K562 (cell line): Measurements from ENCODE around the gene TMEM72.

ENCODE experiments used
- CTBP1 ChIP-seq: fragments of 450-650 bp; IDR thresholded peaks from 2 replicates; pipeline ENCODE4 v1.6.1; 2016; ENCODE audit warnings: borderline replicate concordance
- FOXM1 ChIP-seq, 2 experiments: fragments of 450-650 bp in 1 of 2; sonication (generic) in 1 of 2; formaldehyde crosslinking in 1 of 2; IDR thresholded peaks; 2 replicates each; pipeline versions ENCODE4 v1.6.1 to v1.9.0; 2017 to 2022; ENCODE audit warnings: low read depth in 2 of 2, mild to moderate bottlenecking in 2 of 2, missing genetic modification reagents in 1 of 2, moderate library complexity in 1 of 2

DNA sequence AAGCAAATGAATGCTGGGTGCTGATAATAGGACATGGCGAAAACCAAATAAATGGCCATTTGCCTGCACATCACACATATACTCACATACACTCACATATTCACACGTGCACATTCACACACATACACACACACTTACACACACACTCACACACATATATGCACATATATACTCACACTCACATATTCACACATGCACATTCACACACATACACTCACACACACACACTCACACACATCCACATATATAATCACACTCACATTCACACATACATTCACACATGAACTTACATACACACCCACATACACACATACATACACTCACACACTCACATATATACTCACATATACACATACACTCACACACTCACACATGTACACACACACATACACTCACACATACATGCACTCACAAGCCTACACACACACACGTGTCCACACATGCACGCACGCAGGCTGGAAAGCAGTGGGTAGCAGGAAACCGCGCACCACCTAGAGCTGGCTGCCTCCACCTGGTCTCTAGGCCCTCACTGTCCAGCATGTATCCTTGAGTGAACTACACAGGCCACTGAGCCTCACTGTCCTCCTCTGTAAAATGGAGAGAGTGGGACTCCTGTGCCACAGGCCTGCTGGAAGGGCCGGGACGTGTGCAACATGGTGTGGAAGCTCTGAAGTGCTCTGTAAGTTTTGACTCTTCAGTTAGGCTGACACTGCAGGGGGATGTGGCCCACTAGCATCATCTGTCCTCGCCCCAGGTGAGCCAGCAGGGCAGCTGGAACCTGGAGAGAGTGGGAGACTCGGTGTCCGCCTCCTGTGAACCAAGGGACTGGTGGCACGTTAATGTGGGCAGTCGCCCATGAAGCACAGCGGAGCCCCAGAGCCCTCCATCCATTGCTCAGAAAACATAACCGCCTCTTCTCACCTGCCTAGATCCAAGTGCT lies 14.9 kb downstream of the TMEM72 start:
- no peak for TF ChIP-seq FOXM1 (IDR thresholded peaks at IDR 0.05; ENCODE audit: low read depth)
- TF ChIP-seq FOXM1 (CRISPR knock-in tag; IDR thresholded peaks at IDR 0.05; ENCODE audit: low read depth): no peak
- no peak for TF ChIP-seq CTBP1
